GM23248 (cell line): ENCODE data around the gene BLCAP. TPM values are rescaled to one million over a fixed set of nuclear protein-coding genes. Genes with fewer than 3 reads are reported as not detected.

Source experiments
- DNase-seq: peaks from one replicate; pipeline ENCODE4 v3.0.0-alpha.2; 2015
- H2AFZ ChIP-seq: fragments of 200-600 bp; sonication (generic); 2 replicates; pipeline ENCODE4 v1.6.1; 2016; ENCODE audit warnings: antibody characterized with exemption
- H3F3A ChIP-seq: fragments of 200-600 bp; sonication (generic); 2 replicates; pipeline ENCODE4 v1.6.1; 2016; ENCODE audit warnings: mild to moderate bottlenecking, antibody characterized with exemption, mixed run types; ENCODE audit not compliant: insufficient read depth
- H3K27ac ChIP-seq: fragments of 200-600 bp; sonication (generic); 2 replicates; pipeline ENCODE4 v1.5.1; 2016; ENCODE audit warnings: mild to moderate bottlenecking
- H3K27me3 ChIP-seq: fragments of 200-600 bp; sonication (generic); replicated peaks from 2 replicates; pipeline ENCODE4 v1.6.1; 2016; ENCODE audit warnings: mild to moderate bottlenecking; ENCODE audit not compliant: insufficient read depth
- H3K36me3 ChIP-seq: fragments of 200-600 bp; sonication (generic); 2 replicates; pipeline ENCODE4 v1.6.1; 2016; ENCODE audit warnings: low read depth, mild to moderate bottlenecking
- H3K4me1 ChIP-seq: fragments of 200-600 bp; sonication (generic); 2 replicates; pipeline ENCODE4 v1.6.1; 2016; ENCODE audit warnings: mild to moderate bottlenecking; ENCODE audit not compliant: insufficient read depth
- H3K4me2 ChIP-seq: fragments of 200-600 bp; sonication (generic); one replicate; pipeline ENCODE4 v1.6.1; 2016; ENCODE audit warnings: mild to moderate bottlenecking; ENCODE audit not compliant: unreplicated experiment
- H3K4me3 ChIP-seq: fragments of 200-600 bp; sonication (generic); 2 replicates; pipeline ENCODE4 v1.5.1; 2016; ENCODE audit warnings: mild to moderate bottlenecking
- H3K79me2 ChIP-seq: fragments of 200-600 bp; sonication (generic); 2 replicates; pipeline ENCODE4 v1.6.1; 2016; ENCODE audit warnings: mild to moderate bottlenecking; ENCODE audit not compliant: insufficient read depth
- H3K9ac ChIP-seq: fragments of 200-600 bp; sonication (generic); 2 replicates; pipeline ENCODE4 v1.6.1; 2016; ENCODE audit warnings: mild to moderate bottlenecking
- H3K9me2 ChIP-seq: fragments of 200-600 bp; sonication (generic); 2 replicates; pipeline ENCODE4 v1.6.1; 2016; ENCODE audit warnings: mixed run types, mild to moderate bottlenecking, moderate library complexity; ENCODE audit not compliant: insufficient read depth
- H3K9me3 ChIP-seq: fragments of 200-600 bp; sonication (generic); one replicate; pipeline ENCODE4 v1.6.1; 2017; ENCODE audit warnings: low read depth
- H4K20me1 ChIP-seq: fragments of 200-600 bp; sonication (generic); 2 replicates; pipeline ENCODE4 v1.6.0; 2016; ENCODE audit not compliant: insufficient read depth
- EZH2 ChIP-seq: fragments of 200-600 bp; sonication (generic); IDR thresholded peaks from 2 replicates; pipeline ENCODE4 v1.6.1; 2018; ENCODE audit warnings: antibody characterized with exemption, mild to moderate bottlenecking; ENCODE audit not compliant: insufficient read depth, poor library complexity, severe bottlenecking
- EZH2phosphoT487 ChIP-seq: fragments of 200-600 bp; sonication (generic); IDR thresholded peaks from 2 replicates; pipeline ENCODE4 v1.6.1; 2018; ENCODE audit warnings: antibody characterized with exemption, moderate library complexity, mild to moderate bottlenecking, low read depth; ENCODE audit not compliant: insufficient read depth
- WGBS, 2 experiments: methylation state at CpG; one replicate each; pipeline ENCODE4 v1.1.6; 2015 to 2017; ENCODE audit warnings: low lambda C conversion rate in 2 of 2, low coverage in 1 of 2; ENCODE audit errors: missing lambda C conversion rate in 2 of 2; 5-methylcytosine and 5-hydroxymethylcytosine counted together
- in situ Hi-C: fragments of 300-500 bp; cut with MboI; formaldehyde crosslinking; loops from 2 replicates; pipeline ENCODE4 v1.15.0; 2020
- polyA plus RNA-seq: library from polyadenylated mRNA; unstranded; fragments of >200 nt; fragmentation: Nextera tagmentation; extraction: Ambion mirVana; gene quantifications from 2 replicates; pipeline ENCODE4 v1.2.1, GENCODE V29; 2016
- total RNA-seq: library from RNA; depleted of rRNA; stranded (reverse); fragments of >200 nt; shearing (Covaris generic); gene quantifications from 2 replicates; pipeline ENCODE4 v1.2.3, GENCODE V29; 2014

BLCAP gene
- total and polyA plus RNA-seq, 2 experiments from 2014 or later, result 80.0 to 100 TPM

- no peaks in the 10 kb centered on the region for H3K9me2 ChIP-seq
- peaks cover 98% of the 10 kb centered on the region for H3K79me2 ChIP-seq
- H3K36me3 ChIP-seq, result peaks cover 17% of the 10 kb centered on the region; the same call in 1 of the 2 replicates
- H3K4me1 ChIP-seq, result peaks cover 13% of the 10 kb centered on the region
- in situ Hi-C loops, result no loop called here
- TF ChIP-seq EZH2 (no peak), EZH2phosphoT487 (no peak)
- H3K27ac ChIP-seq, result no peak overlapping the region
- no peak overlapping the region for H3K4me2 ChIP-seq
- H3K9me3 ChIP-seq, result no peaks in the 10 kb centered on the region
- H3K27me3 ChIP-seq, result no peaks in the 10 kb centered on the region
- no peak overlapping the region for H3K4me3 ChIP-seq
- H3K9ac ChIP-seq, result no peak overlapping the region
- no peak for DNase-seq
- peaks cover 24% of the 10 kb centered on the region; the same call in 1 of the 2 replicates for H4K20me1 ChIP-seq
- H3F3A ChIP-seq, result no peaks in the 10 kb centered on the region
- WGBS, 2 experiments, result 91 to 93% methylated on average over 24 of the region's 24 CpGs
- H2AFZ ChIP-seq, result no peak overlapping the region
Observed at GRCh38 chr20:37520419-37520955, 7.2 kb downstream of the BLCAP start.

GRCh38 chr20:37519508-37520418 is 7.9 kb downstream of the BLCAP start:
- Histone ChIP-seq H3K27me3 (no peaks in the 10 kb centered on the region), H3K9ac (no peak overlapping the region), H3K4me2 (no peak overlapping the region), H3K9me3 (no peaks in the 10 kb centered on the region), H3K4me3 (no peak overlapping the region), H3K27ac (no peak overlapping the region), H3F3A (no peaks in the 10 kb centered on the region), H4K20me1 (peaks cover 20% of the 10 kb centered on the region; the same call in 1 of the 2 replicates), H3K79me2 (peaks cover 98% of the 10 kb centered on the region), H3K9me2 (no peaks in the 10 kb centered on the region), H2AFZ (no peak overlapping the region), H3K36me3 (peaks cover 19% of the 10 kb centered on the region; the same call in 1 of the 2 replicates), H3K4me1 (peaks cover 6% of the 10 kb centered on the region)
- TF ChIP-seq EZH2 (no peak), EZH2phosphoT487 (no peak)
- WGBS, 2 experiments, result 83 to 84% methylated on average over 39 of the region's 39 CpGs
- in situ Hi-C loops, result loop anchor here (10.0 kb wide), 1 partner anchor 125 kb away; no protein-coding TSS in a partner anchor
- DNase-seq, result no peak

- no peaks in the 10 kb centered on the region for H3K9me2 ChIP-seq
- no peaks in the 10 kb centered on the region for H3K9me3 ChIP-seq
- 85 to 89% methylated on average over 29 to 30 of the region's 30 CpGs for WGBS, 2 experiments
- no peak overlapping the region for H2AFZ ChIP-seq
- no peak for DNase-seq
- H3K9ac ChIP-seq, result no peak overlapping the region
- H3K4me1 ChIP-seq, result peaks cover 1% of the 10 kb centered on the region; the same call in 1 of the 2 replicates
- H3F3A ChIP-seq, result peaks cover under 1% of the 10 kb centered on the region; the same call in 1 of the 2 replicates
- in situ Hi-C loops, result loop anchor here (10.0 kb wide), 1 partner anchor 124 kb away; no protein-coding TSS in a partner anchor
- H4K20me1 ChIP-seq, result peaks cover 13% of the 10 kb centered on the region; the same call in 1 of the 2 replicates
- TF ChIP-seq EZH2, result no peak
- no peak for TF ChIP-seq EZH2phosphoT487
- H3K36me3 ChIP-seq, result peaks cover 21% of the 10 kb centered on the region; the same call in 1 of the 2 replicates
- H3K4me2 ChIP-seq, result no peak overlapping the region
- no peak overlapping the region for H3K4me3 ChIP-seq
- H3K79me2 ChIP-seq, result peaks cover 98% of the 10 kb centered on the region
- no peaks in the 10 kb centered on the region for H3K27me3 ChIP-seq
- H3K27ac ChIP-seq, result no peak overlapping the region
Observed at GRCh38 chr20:37518606-37519507, 8.8 kb downstream of the BLCAP start.
